Measurements from ENCODE around the gene MOSMO. TPM values are rescaled to one million over a fixed set of nuclear protein-coding genes. Genes with fewer than 3 reads are reported as not detected.

The MOSMO gene
- total RNA-seq, 2 experiments from 2014 or later = 9.6 to 9.8 TPM

- Histone ChIP-seq H2AFZ (ENCODE audit: low read length) (no peak overlapping the region), H3K9me3 (ENCODE audit: low read length) (no peaks in the 10 kb centered on the region), H3K79me2 (ENCODE audit: insufficient read depth, low read depth, low read length) (no peaks in the 10 kb centered on the region), H4K20me1 (ENCODE audit: insufficient read depth, low read length) (no peaks in the 10 kb centered on the region), H3K4me2 (ENCODE audit: low read length) (no peak overlapping the region), H3K4me1 (ENCODE audit: insufficient read depth, low read length, poor library complexity, severe bottlenecking) (peaks cover 12% of the 10 kb centered on the region), H3K36me3 (ENCODE audit: insufficient read depth, low read length) (peaks cover 9% of the 10 kb centered on the region; the same call in 1 of the 2 replicates), H3K4me3 (ENCODE audit: low read depth, low read length, poor library complexity, severe bottlenecking) (no peak overlapping the region), H3K27ac (ENCODE audit: low read depth, low read length, poor library complexity, severe bottlenecking) (no peak overlapping the region), H3K9me2 (ENCODE audit: insufficient read depth, low read length) (no peaks in the 10 kb centered on the region)
- DNase-seq (ENCODE audit: low spot score) = no peak
- BruUV-seq (replicated peaks) = no TSS peak
- CTCF ChIA-PET (ENCODE audit: unreplicated experiment) = no interaction called here
- TF ChIP-seq CTCF (conservative IDR thresholded peaks at IDR 0.05; ENCODE audit: low read length) (no peak), EZH2phosphoT487 (IDR thresholded peaks at IDR 0.05; ENCODE audit: borderline replicate concordance, low read depth, low read length) (no peak)
- POLR2A ChIA-PET = interaction anchor here (1.6 kb wide), 1 partner anchor 10 kb away, joined by 3 read pairs; no protein-coding TSS in a partner anchor
- intact Hi-C loops (cut with micrococcal nuclease; ENCODE audit: unreplicated experiment) = no loop called here
Observed at GRCh38 chr16:22029632-22030031, 21.7 kb downstream of the MOSMO start.

GRCh38 chr16:22030087-22030812 is 22.3 kb downstream of the MOSMO start:
- Histone ChIP-seq H4K20me1 (ENCODE audit: insufficient read depth, low read length) (no peaks in the 10 kb centered on the region), H3K9me2 (ENCODE audit: insufficient read depth, low read length) (no peaks in the 10 kb centered on the region), H3K4me1 (ENCODE audit: insufficient read depth, low read length, poor library complexity, severe bottlenecking) (peaks cover 12% of the 10 kb centered on the region), H3K27ac (ENCODE audit: low read depth, low read length, poor library complexity, severe bottlenecking) (no peak overlapping the region), H3K4me3 (ENCODE audit: low read depth, low read length, poor library complexity, severe bottlenecking) (no peak overlapping the region), H3K79me2 (ENCODE audit: insufficient read depth, low read depth, low read length) (no peaks in the 10 kb centered on the region), H3K4me2 (ENCODE audit: low read length) (no peak overlapping the region), H3K36me3 (ENCODE audit: insufficient read depth, low read length) (peaks cover 9% of the 10 kb centered on the region; the same call in 1 of the 2 replicates), H2AFZ (ENCODE audit: low read length) (no peak overlapping the region), H3K9me3 (ENCODE audit: low read length) (no peaks in the 10 kb centered on the region)
- CTCF ChIA-PET (ENCODE audit: unreplicated experiment) = no interaction called here
- BruUV-seq (replicated peaks) = no TSS peak
- no peak for TF ChIP-seq CTCF (conservative IDR thresholded peaks at IDR 0.05; ENCODE audit: low read length)
- no peak for TF ChIP-seq EZH2phosphoT487 (IDR thresholded peaks at IDR 0.05; ENCODE audit: borderline replicate concordance, low read depth, low read length)
- intact Hi-C loops (cut with micrococcal nuclease; ENCODE audit: unreplicated experiment) = no loop called here
- POLR2A ChIA-PET = no interaction called here
- DNase-seq (ENCODE audit: low spot score) = no peak

- DNase-seq (ENCODE audit: low spot score) = no peak
- Histone ChIP-seq H3K36me3 (ENCODE audit: insufficient read depth, low read length) (peaks cover 9% of the 10 kb centered on the region; the same call in 1 of the 2 replicates), H3K4me2 (ENCODE audit: low read length) (no peak overlapping the region), H3K79me2 (ENCODE audit: insufficient read depth, low read depth, low read length) (no peaks in the 10 kb centered on the region), H3K9me3 (ENCODE audit: low read length) (no peaks in the 10 kb centered on the region), H2AFZ (ENCODE audit: low read length) (no peak overlapping the region), H3K9me2 (ENCODE audit: insufficient read depth, low read length) (no peaks in the 10 kb centered on the region), H3K4me1 (ENCODE audit: insufficient read depth, low read length, poor library complexity, severe bottlenecking) (peaks cover 12% of the 10 kb centered on the region), H4K20me1 (ENCODE audit: insufficient read depth, low read length) (no peaks in the 10 kb centered on the region), H3K27ac (ENCODE audit: low read depth, low read length, poor library complexity, severe bottlenecking) (no peak overlapping the region), H3K4me3 (ENCODE audit: low read depth, low read length, poor library complexity, severe bottlenecking) (no peak overlapping the region)
- POLR2A ChIA-PET = no interaction called here
- no peak for TF ChIP-seq EZH2phosphoT487 (IDR thresholded peaks at IDR 0.05; ENCODE audit: borderline replicate concordance, low read depth, low read length)
- no peak for TF ChIP-seq CTCF (conservative IDR thresholded peaks at IDR 0.05; ENCODE audit: low read length)
- CTCF ChIA-PET (ENCODE audit: unreplicated experiment) = no interaction called here
- intact Hi-C loops (cut with micrococcal nuclease; ENCODE audit: unreplicated experiment) = no loop called here
- no TSS peak for BruUV-seq (replicated peaks)
Observed at GRCh38 chr16:22031483-22032083, 23.7 kb downstream of the MOSMO start.

All from OCI-LY7 (cell line).